GM18519 (cell line): Measurements from ENCODE around the gene GBP1.
A peak's percentile ranks its signal among the peaks of the same experiment; 100 is the strongest.
"Not testable (repeated sequence)": the region's sequence is repeated elsewhere in the genome, so short reads cannot be mapped to it uniquely, and the experiment has no call there.

Experiments used
- ATAC-seq: cut with Tn5 transposase; IDR thresholded peaks from one replicate; pipeline ENCODE4 v1.9.1; 2021; ENCODE audit warnings: mild to moderate bottlenecking, moderate library complexity; ENCODE audit not compliant: unreplicated experiment, low FRiP score

Gene GBP1

DNA sequence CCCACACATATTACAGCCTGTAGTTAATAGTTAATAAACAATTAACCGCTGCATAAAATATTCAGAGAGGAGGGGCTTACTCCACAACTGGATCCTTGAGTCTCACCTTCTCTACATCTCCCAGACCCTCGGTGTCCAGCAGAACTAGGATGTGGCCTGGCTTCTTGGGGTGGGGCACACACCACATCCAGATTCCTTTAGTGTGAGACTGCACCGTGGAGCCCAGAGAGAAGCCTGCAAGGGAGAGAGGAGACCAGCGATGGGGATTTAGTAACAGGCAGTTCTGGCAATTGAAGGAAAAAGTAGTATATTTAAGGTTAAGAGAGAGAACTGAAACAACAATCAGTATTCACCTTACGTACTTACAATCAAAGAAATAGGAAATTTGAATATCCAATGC lies 4.9 kb downstream of the GBP1 start:
- ATAC-seq = no peak

DNA sequence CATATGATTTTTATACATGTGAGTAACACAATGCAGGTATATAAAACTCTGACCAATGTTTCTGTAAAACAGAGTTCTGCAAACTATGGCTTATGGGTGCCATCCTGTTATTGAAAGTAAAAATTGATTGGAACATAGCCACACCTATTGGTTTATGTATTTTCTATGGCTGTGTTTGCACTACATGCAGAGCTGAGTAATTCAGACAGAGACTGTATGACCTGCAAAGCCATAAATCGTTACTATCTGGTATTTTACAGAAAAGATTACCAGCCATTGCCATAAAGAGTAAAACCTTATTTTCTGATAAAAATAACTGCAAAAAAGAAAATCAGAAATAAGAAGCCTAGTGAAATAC lies 13.1 kb downstream of the GBP1 start:
- no peak for ATAC-seq

DNA sequence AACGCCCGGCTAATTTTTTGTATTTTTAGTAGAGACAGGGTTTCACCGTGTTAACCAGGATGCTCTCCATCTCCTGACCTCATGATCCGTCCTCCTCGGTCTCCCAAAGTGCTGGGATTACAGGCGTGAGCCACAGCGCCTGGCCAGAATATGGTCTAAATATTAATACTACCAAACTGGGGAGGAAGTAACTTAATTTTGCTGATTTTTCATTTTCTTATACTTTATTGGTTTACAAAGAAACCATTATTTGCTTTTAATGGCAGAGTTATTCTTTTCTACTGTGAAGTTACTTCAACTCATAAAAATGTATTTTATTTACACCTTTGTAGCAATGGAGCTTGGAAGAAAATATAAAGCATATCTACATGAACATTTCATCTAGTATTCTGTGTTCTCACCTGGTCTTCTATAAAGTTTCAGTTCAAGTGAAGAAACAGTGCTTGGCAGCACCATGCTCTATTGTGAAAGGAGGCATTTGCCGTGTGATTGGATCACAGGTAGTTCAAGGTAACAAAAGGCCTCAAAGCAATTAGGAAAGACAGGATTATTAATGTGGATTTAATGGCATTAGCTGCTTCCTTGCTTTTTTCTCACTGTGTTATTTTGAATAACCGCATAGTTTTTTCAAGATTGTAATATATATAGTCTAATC lies 13.6 kb downstream of the GBP1 start:
- no peak for ATAC-seq

DNA sequence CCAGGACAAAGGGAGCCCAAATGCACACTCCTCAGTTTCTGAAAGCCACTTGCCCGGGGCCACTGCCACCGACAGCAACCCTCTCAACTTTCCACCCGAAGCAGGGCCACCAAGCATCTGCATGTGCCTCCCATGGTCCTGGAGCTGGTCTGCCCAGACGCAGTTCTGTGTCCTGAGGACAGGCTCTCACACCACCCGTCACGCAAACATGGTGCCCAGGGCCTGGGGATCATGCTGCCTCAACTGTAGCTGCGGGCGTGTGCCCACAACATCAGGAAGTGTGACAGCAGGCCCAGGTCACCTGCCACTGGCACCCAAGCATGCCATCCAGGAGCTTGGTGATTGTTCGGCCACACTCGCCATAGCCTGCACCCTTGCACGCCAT lies 14.4 kb downstream of the GBP1 start:
- no peak for ATAC-seq

DNA sequence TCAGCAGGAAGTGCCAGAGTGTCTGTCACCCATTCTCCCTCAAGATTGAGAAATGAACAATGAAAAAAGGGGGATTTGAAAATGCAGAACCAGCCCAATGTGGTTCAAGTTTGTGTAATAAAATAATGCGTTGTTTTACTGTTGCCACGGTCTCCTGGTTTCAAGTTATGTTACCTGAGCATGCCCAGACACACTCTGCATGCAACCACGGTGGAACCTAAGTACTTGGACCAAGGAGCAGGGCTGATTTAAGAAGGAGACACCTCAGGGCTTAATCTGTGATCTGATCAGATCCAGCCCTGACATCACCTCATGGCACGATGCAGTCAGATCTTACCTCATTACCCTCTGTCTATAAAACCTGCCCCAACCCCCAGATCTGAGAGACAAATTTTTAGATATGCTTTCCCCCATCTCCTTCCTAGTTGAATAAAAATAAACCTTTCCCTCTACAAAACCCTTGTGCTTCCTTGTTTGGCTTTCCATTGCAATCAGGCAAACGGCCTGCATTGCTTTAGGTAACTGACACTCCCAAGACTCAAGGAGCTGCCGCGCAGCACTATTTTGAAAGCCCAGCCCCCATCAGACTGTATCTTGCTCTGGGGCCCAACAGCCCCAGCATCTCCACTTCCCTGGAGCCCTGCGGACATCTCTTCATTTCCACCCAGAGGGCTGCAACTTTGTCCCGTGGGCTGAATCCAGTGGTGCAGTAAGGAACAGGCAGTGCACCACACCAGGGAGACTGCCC lies 14.9 kb downstream of the GBP1 start:
- not testable (repeated sequence) for ATAC-seq

DNA sequence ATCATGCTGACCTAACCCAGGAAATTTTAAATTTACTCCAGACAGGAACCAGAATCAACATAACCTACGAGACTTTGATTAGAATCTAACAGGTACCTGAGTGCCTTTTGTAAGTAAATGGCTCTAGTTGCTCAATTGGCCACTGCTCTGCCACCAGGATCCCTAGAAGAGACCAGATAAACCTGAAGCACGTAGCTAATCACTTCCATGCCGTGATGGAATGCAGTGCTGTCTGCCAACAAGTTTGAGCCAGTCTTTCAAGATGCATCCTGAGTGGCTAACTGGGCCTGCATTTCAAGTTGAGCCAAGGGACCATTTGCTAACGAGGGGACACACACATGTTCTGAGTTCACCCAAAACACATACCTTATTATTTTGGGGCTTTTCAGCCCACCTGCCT lies 15.8 kb downstream of the GBP1 start:
- ATAC-seq = not testable (repeated sequence)

DNA sequence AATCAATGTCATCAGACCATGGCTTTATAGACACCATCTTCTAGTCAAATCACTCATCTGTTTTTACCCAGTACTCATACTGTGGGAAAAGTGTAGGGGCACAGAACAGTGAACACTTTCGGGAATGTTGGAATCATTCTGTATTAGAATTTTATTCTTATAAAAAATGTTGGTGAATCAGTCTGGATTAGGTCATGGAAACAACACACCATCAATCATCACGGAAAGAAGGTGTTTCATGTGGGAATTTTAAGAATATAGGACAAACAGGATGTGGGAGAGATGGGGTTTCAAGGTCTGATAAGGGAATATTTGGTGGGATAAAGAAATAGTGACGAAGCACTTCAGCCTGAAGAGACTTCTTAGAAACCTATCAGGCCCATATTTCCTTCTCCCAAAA lies 17.3 kb downstream of the GBP1 start:
- ATAC-seq = no peak

DNA sequence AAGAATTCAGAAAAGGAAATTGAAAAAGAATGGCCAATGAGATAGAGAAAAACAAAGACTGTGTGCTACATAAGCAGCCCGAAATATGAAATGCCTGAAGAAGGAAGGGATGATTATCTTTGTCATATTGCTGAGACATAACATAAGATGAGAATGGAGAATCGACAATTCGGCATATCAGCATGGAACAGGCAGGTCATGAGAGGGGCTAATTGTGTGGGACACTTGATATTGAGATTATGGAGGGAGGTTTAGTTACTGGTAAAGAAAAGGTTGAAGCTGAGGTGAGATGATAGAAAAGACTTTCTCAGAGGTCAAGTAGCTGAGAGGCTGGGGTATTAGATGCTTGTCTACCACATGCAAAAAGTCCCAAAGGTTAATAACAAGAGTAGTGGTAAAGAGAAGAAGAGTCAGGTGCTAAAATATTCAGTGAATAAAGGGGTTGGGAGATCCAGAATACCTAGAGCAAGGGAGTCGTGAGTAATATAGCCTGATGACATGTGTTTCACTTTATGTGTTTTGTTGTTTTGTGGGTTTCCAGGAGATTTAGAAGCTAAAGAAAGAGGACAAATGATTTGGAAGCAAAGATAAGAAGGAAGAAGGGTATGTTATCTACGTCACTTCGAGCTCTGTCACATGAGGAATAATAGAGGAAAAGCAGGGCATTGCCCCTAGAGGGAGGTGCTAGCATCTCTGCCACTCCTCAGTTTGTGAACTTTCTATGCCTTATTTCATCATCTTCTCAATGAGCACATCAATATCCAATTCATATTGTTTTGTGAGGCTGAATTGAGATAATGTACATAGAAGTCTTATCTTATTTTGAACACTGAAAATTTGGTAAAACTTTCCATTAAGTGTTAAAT lies 18.5 kb downstream of the GBP1 start:
- ATAC-seq = not testable (repeated sequence)

DNA sequence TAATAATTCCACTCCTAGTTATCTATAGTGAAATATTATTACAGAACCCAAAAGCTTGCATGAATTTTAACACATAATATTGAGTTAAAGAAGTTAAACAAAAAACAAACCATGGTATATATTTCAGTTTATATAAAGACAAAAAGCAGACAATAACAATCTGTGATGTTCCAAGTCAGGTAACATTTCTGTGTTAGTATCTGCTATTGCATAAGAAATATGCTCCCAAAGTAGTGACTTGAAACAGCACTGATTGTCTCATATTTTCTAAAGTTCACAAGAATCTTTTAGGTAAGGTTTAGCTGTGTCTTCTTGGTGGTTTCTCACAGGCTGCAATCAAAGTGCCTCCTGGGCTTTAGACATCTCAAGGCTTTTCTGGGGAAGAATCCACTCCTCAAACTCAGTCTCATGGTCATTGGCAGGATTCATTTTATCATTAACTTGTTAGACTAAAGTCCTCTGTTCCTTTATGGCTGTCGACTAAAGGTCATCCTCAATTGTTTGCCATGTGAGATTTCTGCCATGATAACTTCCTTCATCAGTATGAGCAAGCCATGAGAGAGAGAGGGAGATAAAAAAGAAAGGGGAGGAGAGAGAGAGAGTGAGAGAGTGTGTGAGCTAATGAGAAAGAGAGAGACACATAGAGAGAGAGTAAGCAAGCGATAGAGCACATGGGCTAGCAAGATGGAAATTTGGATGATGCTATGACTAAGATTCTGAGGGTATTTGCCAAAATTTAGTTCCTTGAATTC lies 19.9 kb downstream of the GBP1 start:
- ATAC-seq = no peak

DNA sequence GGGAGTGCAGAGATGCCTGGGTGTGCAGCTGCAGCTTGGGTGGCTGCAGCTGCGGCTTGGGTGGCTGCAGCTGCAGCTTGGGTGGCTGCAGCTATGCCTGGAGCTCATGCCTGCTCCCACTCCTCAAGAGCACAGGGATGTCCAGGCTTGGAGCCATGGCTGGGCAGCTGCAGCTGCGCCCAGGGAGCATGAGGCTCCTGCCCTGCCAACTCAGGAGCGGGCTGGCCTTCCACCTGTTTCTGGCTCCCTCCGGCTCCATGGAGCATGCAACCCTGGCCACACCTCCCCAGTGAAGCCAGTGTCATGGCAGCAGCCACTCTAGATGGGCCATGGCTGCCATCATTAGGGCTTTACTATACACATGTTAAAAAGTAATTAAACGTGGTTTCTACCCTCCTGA lies 21.1 kb downstream of the GBP1 start:
- no peak for ATAC-seq

DNA sequence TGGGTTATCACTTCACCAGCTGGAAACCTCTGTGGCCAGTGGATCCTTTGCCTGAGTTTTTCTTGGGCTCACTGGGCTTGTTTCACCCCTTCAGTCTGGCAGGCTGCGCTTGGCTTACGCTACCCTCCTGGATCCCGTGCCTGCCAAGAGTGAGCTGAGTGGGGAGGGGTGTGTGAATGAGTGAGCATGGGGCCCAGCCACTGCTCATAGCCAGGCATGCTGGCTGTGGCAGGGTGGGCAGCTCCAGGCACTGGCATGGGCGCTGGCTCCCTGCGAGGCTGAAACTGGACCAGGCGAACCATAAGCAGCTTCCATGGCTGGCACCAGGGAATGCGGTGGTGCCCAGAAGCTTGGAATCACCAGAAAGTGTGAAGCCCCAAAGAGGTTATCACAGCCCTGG lies 22.5 kb downstream of the GBP1 start:
- ATAC-seq = no peak

DNA sequence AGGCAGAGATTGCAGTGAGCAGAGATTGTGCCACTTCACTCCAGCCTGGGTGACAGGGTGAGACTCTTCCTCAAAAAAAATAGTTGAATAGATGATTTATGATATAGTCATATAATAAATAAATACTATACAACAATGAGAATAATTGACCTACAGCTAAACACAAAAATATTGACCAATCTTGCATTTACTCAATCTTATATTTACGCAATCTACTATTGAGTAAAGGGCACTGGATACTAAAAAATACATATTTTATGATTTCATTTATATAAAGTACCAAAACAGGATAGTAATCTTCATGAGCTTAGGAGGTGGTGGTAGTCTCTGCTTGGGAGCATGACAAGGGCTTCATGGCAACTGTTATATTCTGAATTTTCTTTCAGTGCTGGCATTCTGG lies 23.3 kb downstream of the GBP1 start:
- no peak for ATAC-seq

DNA sequence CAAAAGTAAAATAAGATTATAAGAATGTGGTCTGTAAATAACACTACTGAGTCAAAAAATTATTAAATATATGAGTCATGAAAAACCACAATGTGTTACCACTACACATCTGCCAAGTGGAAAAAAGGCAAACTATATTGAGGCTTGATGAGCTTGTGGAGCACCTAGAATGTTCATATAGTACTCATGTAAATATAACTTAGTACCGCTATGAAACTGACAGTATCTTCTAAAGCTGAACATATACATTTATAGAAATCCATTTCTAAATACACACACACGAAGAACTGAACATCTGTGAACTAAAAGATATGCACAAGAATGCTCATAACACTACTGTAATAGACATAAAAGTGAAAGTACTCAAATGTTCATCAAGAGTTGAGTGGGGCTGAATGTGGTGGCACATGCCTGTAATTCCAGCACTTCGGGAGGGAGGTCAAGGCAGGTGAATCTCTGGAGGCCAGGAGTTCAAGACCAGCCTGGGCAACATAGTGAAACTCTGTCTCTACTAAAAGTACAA lies 23.8 kb downstream of the GBP1 start:
- ATAC-seq = peak; percentile 99

DNA sequence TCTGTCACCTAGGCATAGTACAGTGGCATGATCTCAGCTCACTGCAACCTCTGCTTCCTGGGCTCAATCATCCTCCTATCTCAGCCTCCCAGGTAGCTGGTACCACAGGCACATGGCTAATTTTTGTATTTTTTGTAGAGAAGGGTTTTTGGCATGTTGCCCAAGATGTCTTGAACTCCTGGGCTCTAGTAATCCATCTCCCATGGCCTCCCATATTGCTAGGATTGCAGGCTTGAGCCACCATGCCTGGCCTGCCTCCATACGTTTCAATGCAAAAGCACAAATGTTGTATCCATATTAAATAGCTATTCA lies 24.7 kb downstream of the GBP1 start:
- ATAC-seq = no peak

DNA sequence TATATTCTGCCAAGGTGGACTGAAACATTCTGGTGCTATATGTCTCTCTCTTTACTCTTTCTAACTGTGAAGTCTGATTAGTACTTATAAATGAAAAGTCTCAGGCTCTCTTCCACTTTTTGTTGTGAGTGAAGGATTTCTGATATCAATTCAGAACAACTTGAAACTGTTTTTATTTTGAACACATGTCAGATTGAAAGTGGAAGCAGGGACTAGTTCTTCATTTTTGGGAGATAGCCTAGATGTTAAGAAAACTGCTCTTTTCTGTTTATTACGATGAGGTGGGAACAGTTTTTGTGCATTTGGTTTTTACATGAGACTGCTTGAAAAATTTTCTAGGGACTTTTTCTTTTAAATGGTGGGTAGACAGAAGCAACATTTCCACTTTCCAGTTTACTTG lies 27.8 kb downstream of the GBP1 start:
- no peak for ATAC-seq

DNA sequence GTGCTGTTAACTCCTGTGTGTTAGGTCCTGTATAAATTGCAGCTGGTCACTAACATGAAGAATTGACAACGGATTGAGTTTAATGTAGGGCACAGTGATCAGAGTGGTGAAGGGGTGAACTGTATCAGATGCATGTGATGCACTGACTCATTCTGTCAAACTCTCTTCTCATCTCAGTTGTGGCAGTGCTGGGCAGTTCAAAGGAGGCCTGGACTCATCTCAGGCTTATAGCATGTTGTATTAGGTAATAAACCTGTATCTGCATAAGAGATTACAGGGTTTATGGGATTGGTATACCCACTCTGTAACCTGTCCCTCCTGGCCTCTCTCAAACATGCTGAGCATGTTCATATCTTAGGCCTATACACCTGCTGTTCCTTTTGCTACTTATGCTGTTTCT lies 29.9 kb downstream of the GBP1 start:
- ATAC-seq = no peak

DNA sequence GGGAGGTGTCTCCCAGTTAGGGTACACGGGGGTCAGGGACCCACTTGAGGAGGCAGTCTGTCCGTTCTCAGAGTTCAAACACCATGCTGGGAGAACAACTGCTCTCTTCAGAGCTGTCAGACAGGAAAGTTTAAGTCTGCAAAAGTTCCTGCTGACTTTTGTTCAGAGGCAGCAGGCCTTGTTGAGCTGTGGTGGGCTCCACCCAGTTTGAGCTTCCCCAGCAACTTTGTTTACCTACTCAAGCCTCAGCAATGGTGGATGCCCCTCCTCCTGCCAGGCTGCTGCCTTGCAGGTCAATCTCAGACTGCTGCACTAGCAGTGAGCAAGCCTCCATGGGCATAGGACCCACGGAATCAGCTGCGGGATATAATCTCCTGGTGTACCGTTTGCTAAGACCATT lies 31.0 kb downstream of the GBP1 start:
- ATAC-seq = not testable (repeated sequence)

DNA sequence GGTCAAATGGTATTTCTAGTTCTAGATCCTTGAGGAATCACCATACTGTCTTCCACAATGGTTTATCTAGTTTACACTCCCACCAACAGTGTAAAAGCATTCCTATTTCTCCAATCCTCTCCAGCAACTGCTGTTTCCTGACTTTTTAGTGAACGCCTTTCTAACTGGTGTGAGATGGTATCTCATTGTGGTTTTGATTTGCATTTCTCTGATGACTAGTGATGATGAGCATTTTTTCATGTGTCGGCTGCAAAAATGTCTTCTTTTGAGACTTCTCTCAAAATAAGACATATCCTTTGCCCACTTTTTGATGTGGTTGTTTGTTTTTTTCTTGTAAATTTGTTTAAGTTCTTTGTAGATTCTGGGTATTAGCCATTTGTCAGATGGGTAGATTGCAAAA lies 36.0 kb downstream of the GBP1 start:
- not testable (repeated sequence) for ATAC-seq

DNA sequence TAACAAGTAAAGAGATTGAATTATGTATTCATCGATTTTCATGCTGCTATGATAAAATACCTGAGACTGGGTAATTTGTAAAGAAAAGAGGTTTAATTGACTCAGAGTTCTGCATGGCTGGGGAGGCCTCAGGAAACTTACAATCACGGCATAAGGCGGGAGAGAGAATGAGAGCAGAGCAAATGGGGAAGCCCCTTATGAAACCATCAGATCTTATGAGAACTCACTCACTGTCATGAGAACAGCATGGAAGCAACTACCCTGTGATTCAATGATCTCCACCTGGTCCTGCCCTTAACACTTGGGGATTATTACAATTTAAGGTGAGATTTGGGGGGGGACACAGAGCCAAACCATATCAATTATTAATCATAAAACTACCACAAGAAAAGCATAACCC lies 39.1 kb downstream of the GBP1 start:
- ATAC-seq = no peak

DNA sequence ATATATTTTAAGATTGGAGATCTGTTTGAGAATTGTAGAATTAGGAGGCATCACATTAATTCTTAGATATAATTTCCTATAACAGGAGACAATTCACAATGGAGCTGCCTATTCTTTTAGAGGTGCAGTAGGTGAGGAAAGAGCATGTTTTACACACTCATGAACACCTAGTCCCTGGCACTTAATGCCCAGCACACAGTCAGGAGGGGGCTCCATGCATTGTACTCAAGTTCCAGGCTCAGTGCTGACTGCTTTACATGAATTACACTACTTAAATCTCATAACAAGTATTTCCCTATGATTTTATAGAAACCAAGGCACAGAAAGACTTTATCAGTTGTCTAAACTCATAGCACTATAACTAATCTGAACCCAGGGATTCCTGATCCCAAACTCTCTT lies 42.0 kb downstream of the GBP1 start:
- ATAC-seq = no peak
